NT2/D1 (cell line): ENCODE measurements around the gene LTBP2.

Experiments
- DNase-seq: peaks from one replicate; pipeline ENCODE4 v3.0.0-alpha.2; 2011; ENCODE audit warnings: low read depth, low spot score
- H3K27me3 ChIP-seq: 2 replicates; pipeline ENCODE4 v1.6.0; 2011; ENCODE audit warnings: mild to moderate bottlenecking; ENCODE audit not compliant: insufficient read length, insufficient read depth
- H3K36me3 ChIP-seq: 2 replicates; pipeline ENCODE4 v1.6.1; 2011; ENCODE audit warnings: mild to moderate bottlenecking, low read length, mixed read lengths; ENCODE audit not compliant: insufficient read depth, insufficient read length
- H3K4me1 ChIP-seq: 2 replicates; pipeline ENCODE4 v1.5.1; 2011; ENCODE audit not compliant: insufficient read depth, insufficient read length
- H3K4me3 ChIP-seq: 2 replicates; pipeline ENCODE4 v1.5.1; 2011; ENCODE audit warnings: low read depth; ENCODE audit not compliant: insufficient read length
- H3K9ac ChIP-seq: 2 replicates; pipeline ENCODE4 v1.6.0; 2011; ENCODE audit warnings: low read depth; ENCODE audit not compliant: insufficient read length
- H3K9me3 ChIP-seq: 2 replicates; pipeline ENCODE4 v1.5.1; 2011; ENCODE audit warnings: mild to moderate bottlenecking, low read length; ENCODE audit not compliant: insufficient read depth
- SUZ12 ChIP-seq: IDR thresholded peaks from 2 replicates; pipeline ENCODE4 v1.6.1; 2011; ENCODE audit not compliant: insufficient read length, insufficient read depth; ENCODE audit errors: extremely low read depth
- YY1 ChIP-seq: IDR thresholded peaks from 2 replicates; pipeline ENCODE4 v1.6.1; 2011; ENCODE audit not compliant: insufficient read length, insufficient read depth
- ZNF274 ChIP-seq: IDR thresholded peaks from 2 replicates; pipeline ENCODE4 v1.6.1; 2011; ENCODE audit warnings: mild to moderate bottlenecking, low read depth, low read length

Gene LTBP2

GRCh38 chr14:74573421-74574089 is 38.5 kb downstream of the LTBP2 start:
- no peaks in the 10 kb centered on the region for H3K27me3 ChIP-seq
- H3K4me3 ChIP-seq, result no peak overlapping the region
- peaks cover 8% of the 10 kb centered on the region for H3K4me1 ChIP-seq
- no peaks in the 10 kb centered on the region for H3K36me3 ChIP-seq
- TF ChIP-seq ZNF274, result no peak
- no peak for TF ChIP-seq YY1
- TF ChIP-seq SUZ12, result no peak
- no peak for DNase-seq
- H3K9ac ChIP-seq, result no peak overlapping the region
- no peaks in the 10 kb centered on the region for H3K9me3 ChIP-seq

GRCh38 chr14:74572726-74573301 is 39.2 kb downstream of the LTBP2 start:
- Histone ChIP-seq H3K4me1 (peaks cover 8% of the 10 kb centered on the region), H3K27me3 (no peaks in the 10 kb centered on the region), H3K36me3 (no peaks in the 10 kb centered on the region), H3K9me3 (no peaks in the 10 kb centered on the region), H3K9ac (no peak overlapping the region), H3K4me3 (no peak overlapping the region)
- no peak for DNase-seq
- TF ChIP-seq YY1, result no peak
- no peak for TF ChIP-seq SUZ12
- TF ChIP-seq ZNF274, result no peak

GRCh38 chr14:74571901-74572725 is 39.9 kb downstream of the LTBP2 start:
- TF ChIP-seq YY1 (no peak), ZNF274 (no peak), SUZ12 (no peak)

GRCh38 chr14:74571441-74571841 is 40.6 kb downstream of the LTBP2 start:
- Histone ChIP-seq H3K4me1 (peaks cover 8% of the 10 kb centered on the region), H3K4me3 (no peak overlapping the region), H3K27me3 (no peaks in the 10 kb centered on the region), H3K9ac (no peak overlapping the region), H3K9me3 (no peaks in the 10 kb centered on the region), H3K36me3 (no peaks in the 10 kb centered on the region)
- no peak for DNase-seq
- no peak for TF ChIP-seq ZNF274

More at GRCh38 chr14:74571901-74572725, 39.9 kb downstream of the LTBP2 start:
- Histone ChIP-seq H3K36me3 (no peaks in the 10 kb centered on the region), H3K4me1 (peaks cover 8% of the 10 kb centered on the region), H3K9me3 (no peaks in the 10 kb centered on the region), H3K27me3 (no peaks in the 10 kb centered on the region), H3K4me3 (no peak overlapping the region), H3K9ac (no peak overlapping the region)
- DNase-seq, result no peak

GRCh38 chr14:74570696-74571095 is 41.3 kb downstream of the LTBP2 start:
- H3K4me1 ChIP-seq, result peaks cover 8% of the 10 kb centered on the region
- H3K9ac ChIP-seq, result no peak overlapping the region
- TF ChIP-seq ZNF274, result no peak
- no peak for TF ChIP-seq SUZ12
- TF ChIP-seq YY1, result no peak
- H3K4me3 ChIP-seq, result no peak overlapping the region
- H3K27me3 ChIP-seq, result no peaks in the 10 kb centered on the region
- no peak for DNase-seq
- no peaks in the 10 kb centered on the region for H3K9me3 ChIP-seq
- no peaks in the 10 kb centered on the region for H3K36me3 ChIP-seq

- H3K9ac ChIP-seq, result no peak overlapping the region
- no peaks in the 10 kb centered on the region for H3K9me3 ChIP-seq
- no peak for TF ChIP-seq SUZ12
- no peaks in the 10 kb centered on the region for H3K27me3 ChIP-seq
- H3K36me3 ChIP-seq, result no peaks in the 10 kb centered on the region
- H3K4me1 ChIP-seq, result peaks cover 9% of the 10 kb centered on the region
- no peak overlapping the region for H3K4me3 ChIP-seq
- no peak for DNase-seq
Measured at GRCh38 chr14:74569806-74570591, 42.0 kb downstream of the LTBP2 start.

GRCh38 chr14:74569387-74569786 is 42.6 kb downstream of the LTBP2 start:
- TF ChIP-seq ZNF274 (no peak), SUZ12 (no peak), YY1 (no peak)
- Histone ChIP-seq H3K9ac (no peak overlapping the region), H3K36me3 (no peaks in the 10 kb centered on the region), H3K27me3 (no peaks in the 10 kb centered on the region), H3K4me1 (peaks cover 9% of the 10 kb centered on the region), H3K9me3 (no peaks in the 10 kb centered on the region), H3K4me3 (no peak overlapping the region)
- DNase-seq, result no peak
